AG04450 (cell line): Measurements from ENCODE around the gene ADAMTS3. TPM values are rescaled to one million over a fixed set of nuclear protein-coding genes. Genes with fewer than 3 reads are reported as not detected.

Experiments used
- CTCF ChIA-PET: fragments of 300-600, 350-600 bp; formaldehyde crosslinking; extraction: SDS; loops from one replicate; lab custom pipeline; 2022; ENCODE audit warnings: antibody characterized with exemption, inconsistent platforms; lab: Charles Lee
- POLR2A ChIA-PET: fragments of 350-600 bp; formaldehyde crosslinking; extraction: SDS; loops from one replicate; lab custom pipeline; 2021; ENCODE audit warnings: antibody characterized with exemption, inconsistent platforms; lab: Yijun Ruan, JAX
- DNase-seq: peaks from one replicate; pipeline ENCODE4 v3.0.0-alpha.2; 2011; ENCODE audit warnings: low read depth, low spot score
- H3K27ac ChIP-seq: one replicate; pipeline ENCODE4 v1.5.1; 2012; ENCODE audit warnings: low read depth, low read length, control low read depth
- H3K27me3 ChIP-seq: one replicate; pipeline ENCODE4 v1.6.0; 2012; ENCODE audit warnings: low read length; ENCODE audit not compliant: control insufficient read depth, insufficient read depth
- H3K4me3 ChIP-seq: 2 replicates; pipeline ENCODE4 v1.5.1; 2011; ENCODE audit warnings: mild to moderate bottlenecking, low read depth, low read length, control low read depth
- H3K9me3 ChIP-seq: 2 replicates; pipeline ENCODE4 v1.5.1; 2012; ENCODE audit warnings: low read length; ENCODE audit not compliant: control insufficient read depth, insufficient read depth
- polyA plus RNA-seq: library from polyadenylated mRNA; depleted of rRNA; stranded (reverse); fragments of >200 nt; gene quantifications from 2 replicates; pipeline ENCODE4 v1.2.3, GENCODE V29; 2011
- TF ChIP-seq, protein P1 (sequence below): IDR thresholded peaks from 2 replicates; pipeline ENCODE4 v1.5.1; 2011; ENCODE audit warnings: low read depth, low read length, control low read depth, inconsistent platforms

The ADAMTS3 gene
- polyA plus RNA-seq, 1 experiment = 0.77 TPM

DNA sequence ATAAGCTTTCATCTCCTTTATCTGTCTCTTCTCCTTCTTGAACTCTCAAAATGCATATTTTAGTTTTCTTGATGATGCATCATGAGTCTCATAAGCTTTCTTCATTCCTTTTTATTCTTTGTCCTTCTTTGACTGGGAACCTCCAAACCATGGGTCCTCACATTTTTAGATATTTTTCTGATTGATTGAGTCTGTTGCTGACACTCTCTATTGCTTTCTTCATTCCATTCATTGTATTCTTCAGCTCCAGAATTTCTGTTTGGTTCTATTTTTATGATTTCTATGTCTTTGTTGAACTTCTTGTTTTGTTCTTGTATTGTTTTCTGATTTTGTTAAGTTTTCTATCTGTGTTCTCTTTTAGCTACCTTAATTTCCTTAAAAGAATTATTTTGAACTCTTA is 74.9 kb downstream of the ADAMTS3 start:
- TF ChIP-seq, protein P1, sequence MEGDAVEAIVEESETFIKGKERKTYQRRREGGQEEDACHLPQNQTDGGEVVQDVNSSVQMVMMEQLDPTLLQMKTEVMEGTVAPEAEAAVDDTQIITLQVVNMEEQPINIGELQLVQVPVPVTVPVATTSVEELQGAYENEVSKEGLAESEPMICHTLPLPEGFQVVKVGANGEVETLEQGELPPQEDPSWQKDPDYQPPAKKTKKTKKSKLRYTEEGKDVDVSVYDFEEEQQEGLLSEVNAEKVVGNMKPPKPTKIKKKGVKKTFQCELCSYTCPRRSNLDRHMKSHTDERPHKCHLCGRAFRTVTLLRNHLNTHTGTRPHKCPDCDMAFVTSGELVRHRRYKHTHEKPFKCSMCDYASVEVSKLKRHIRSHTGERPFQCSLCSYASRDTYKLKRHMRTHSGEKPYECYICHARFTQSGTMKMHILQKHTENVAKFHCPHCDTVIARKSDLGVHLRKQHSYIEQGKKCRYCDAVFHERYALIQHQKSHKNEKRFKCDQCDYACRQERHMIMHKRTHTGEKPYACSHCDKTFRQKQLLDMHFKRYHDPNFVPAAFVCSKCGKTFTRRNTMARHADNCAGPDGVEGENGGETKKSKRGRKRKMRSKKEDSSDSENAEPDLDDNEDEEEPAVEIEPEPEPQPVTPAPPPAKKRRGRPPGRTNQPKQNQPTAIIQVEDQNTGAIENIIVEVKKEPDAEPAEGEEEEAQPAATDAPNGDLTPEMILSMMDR = no peak
- ChIA-PET CTCF (interaction anchor here (1.4 kb wide), 1 partner anchor 74 kb away, joined by 3 read pairs; no protein-coding TSS in a partner anchor), POLR2A (no interaction called here)
- Histone ChIP-seq H3K27me3 (no peaks in the 10 kb centered on the region), H3K9me3 (no peaks in the 10 kb centered on the region), H3K27ac (no peak overlapping the region), H3K4me3 (no peak overlapping the region)
- no peak for DNase-seq

DNA sequence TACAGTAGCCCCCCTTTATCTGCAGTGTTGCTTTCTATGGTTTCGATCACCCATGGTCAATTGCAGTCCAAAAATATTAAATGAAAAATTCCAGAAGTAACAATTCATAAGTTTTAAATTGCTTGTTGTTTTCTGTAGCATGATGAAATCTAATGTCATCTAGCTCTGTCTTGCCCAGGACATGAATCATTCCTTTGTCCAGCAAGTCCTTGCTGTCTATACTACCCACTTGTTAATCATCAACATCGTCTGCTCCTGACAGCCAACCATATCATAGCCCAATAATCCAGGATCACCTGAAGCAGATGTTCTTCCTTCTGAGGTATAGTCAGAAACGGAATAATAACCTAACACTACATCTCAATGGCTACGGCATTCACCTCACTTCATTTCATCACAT is 79.8 kb downstream of the ADAMTS3 start:
- no peak for DNase-seq
- CTCF ChIA-PET = no interaction called here

DNA sequence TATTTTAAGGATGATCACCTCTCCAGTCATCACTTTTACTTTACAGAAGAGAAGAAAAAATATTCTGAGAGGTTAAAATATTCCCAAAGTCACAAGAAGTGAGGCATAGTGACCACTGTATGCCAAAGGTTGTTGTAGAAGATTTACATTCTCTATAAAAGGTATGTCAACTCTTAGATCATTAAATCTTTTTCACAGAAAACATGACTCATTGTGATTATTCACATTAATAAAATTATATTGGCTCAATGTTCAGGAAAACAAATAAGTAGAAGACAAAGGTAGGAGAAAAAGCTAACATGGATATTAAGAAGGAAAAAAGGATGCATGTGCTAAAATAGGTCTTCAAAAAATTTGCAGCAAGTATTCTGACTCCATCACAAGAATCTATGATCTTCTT is 82.0 kb downstream of the ADAMTS3 start:
- Histone ChIP-seq H3K27ac (no peak overlapping the region), H3K4me3 (no peak overlapping the region), H3K27me3 (no peaks in the 10 kb centered on the region), H3K9me3 (no peaks in the 10 kb centered on the region)
- TF ChIP-seq, protein P1 = no peak
- no peak for DNase-seq
- ChIA-PET CTCF (no interaction called here), POLR2A (no interaction called here)

More for the DNA sequence above, 79.8 kb downstream of the ADAMTS3 start:
- POLR2A ChIA-PET = no interaction called here
- H3K4me3 ChIP-seq = no peak overlapping the region
- no peak overlapping the region for H3K27ac ChIP-seq
- TF ChIP-seq, protein P1 = no peak
- H3K27me3 ChIP-seq = no peaks in the 10 kb centered on the region
- no peaks in the 10 kb centered on the region for H3K9me3 ChIP-seq

DNA sequence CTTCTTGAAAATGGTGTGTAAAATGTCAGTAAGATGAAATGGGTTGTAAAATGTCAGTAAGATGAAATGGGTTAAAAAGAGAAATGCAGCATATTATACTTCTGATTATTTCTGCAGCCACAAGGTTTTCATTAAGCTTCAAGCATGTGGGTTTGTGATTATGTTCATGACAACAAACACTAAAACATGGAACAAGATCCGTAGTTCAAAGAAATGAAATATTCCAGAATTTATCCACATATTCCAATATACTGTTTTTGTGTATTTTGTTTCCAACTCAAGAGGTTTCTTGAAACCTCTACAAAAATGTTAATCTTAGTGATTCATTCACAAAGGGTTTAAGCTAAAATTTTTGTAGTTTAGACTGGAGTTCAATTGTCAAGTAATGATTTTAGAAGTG is 84.0 kb downstream of the ADAMTS3 start:
- TF ChIP-seq, protein P1 = no peak
- H3K27ac ChIP-seq = no peak overlapping the region
- ChIA-PET POLR2A (no interaction called here), CTCF (no interaction called here)
- DNase-seq = no peak
- no peaks in the 10 kb centered on the region for H3K27me3 ChIP-seq
- no peaks in the 10 kb centered on the region for H3K9me3 ChIP-seq
- no peak overlapping the region for H3K4me3 ChIP-seq

DNA sequence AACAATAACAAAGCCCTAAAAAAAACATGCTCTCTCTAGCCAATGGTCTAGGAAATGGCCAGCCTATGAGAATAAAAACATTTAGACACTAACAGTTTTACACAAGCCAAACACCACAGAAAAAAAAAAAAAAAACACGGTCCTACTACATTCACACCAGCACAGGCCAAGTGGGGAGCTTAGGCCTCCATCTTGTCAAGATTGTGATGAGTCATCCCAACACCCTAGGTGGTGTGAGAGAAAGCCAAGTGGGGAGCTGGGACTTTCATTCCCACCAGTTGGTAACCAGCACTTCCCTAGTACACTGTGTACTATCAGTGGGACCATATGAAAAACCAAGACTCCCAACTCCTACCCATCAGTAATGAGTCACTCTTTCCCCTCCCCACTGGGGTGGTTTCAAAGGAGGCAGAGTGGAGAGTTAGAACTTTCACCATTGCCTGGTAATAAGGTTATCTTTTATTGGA is 95.6 kb downstream of the ADAMTS3 start:
- H3K9me3 ChIP-seq = no peaks in the 10 kb centered on the region
- no peak overlapping the region for H3K27ac ChIP-seq
- H3K27me3 ChIP-seq = no peaks in the 10 kb centered on the region
- ChIA-PET CTCF (interaction anchor here (0.7 to 4.9 kb wide), 5 partner anchors 113 to 546 kb away, joined by 3 to 36 read pairs (median 5); no protein-coding TSS in a partner anchor), POLR2A (no interaction called here)
- TF ChIP-seq, protein P1 = no peak
- no peak for DNase-seq
- H3K4me3 ChIP-seq = no peak overlapping the region
